HepG2 (cell line): ENCODE measurements around the gene ST8SIA1. TPM values are rescaled to one million over a fixed set of nuclear protein-coding genes. Genes with fewer than 3 reads are reported as not detected.

Source experiments
- ATAC-seq: fragments of 200-7000 bp; cut with Tn5 transposase; 3 replicates; pipeline ENCODE4 v1.9.1; 2020; ENCODE audit warnings: mild to moderate bottlenecking, moderate library complexity
- BruUV-seq: library from RNA; stranded (reverse); fragments of 400-500 nt; replicated peaks from 2 replicates; lab custom pipeline; 2021; lab: Mats Ljungman, UMichigan
- CTCF ChIA-PET: fragments of 300-600 bp; formaldehyde crosslinking; extraction: SDS; loops from one replicate; lab custom pipeline; 2021; ENCODE audit warnings: low total read pairs, inconsistent platforms, low intra/inter-chr PET ratio; lab: Yijun Ruan, JAX
- POLR2A ChIA-PET: fragments of 350-600 bp; sonication (Branson Sonifier 250); formaldehyde crosslinking; loops from one replicate; lab custom pipeline; 2020; ENCODE audit warnings: antibody characterized with exemption, inconsistent platforms; lab: Yijun Ruan, JAX
- DNase-seq: peaks from one replicate; pipeline ENCODE4 v3.0.0-alpha.2; 2015; ENCODE audit warnings: low spot score
- FAIRE-seq: peaks from 3 replicates; lab custom pipeline; 2011; peaks lifted over from hg19 to GRCh38; lab: Jason Lieb, UNC
- H2AFZ ChIP-seq: one replicate; pipeline ENCODE4 v1.6.1; 2011; ENCODE audit warnings: low read length, inconsistent platforms
- H3K27ac ChIP-seq: fragments of 300-600 bp; 3 replicates; pipeline ENCODE4 v1.8.0; 2011; ENCODE audit warnings: mixed run types, mild to moderate bottlenecking, mixed read lengths, low read length, inconsistent platforms; ENCODE audit not compliant: insufficient read depth; ENCODE audit errors: extremely low read length
- H3K27me3 ChIP-seq, 2 experiments: fragments of 200-600 bp in 1 of 2; 2 replicates in 1 of 2; 3 replicates in 1 of 2; pipeline versions ENCODE4 v1.6.0 to v1.8.0; 2011; ENCODE audit warnings: low read length in 2 of 2, mild to moderate bottlenecking in 2 of 2, moderate library complexity in 2 of 2, inconsistent platforms in 1 of 2; ENCODE audit not compliant: insufficient read depth in 2 of 2, control insufficient read depth in 1 of 2
- H3K36me3 ChIP-seq, 2 experiments: fragments of 200-600 bp in 1 of 2; replicated peaks in 1 of 2; 2 replicates in 1 of 2; 3 replicates in 1 of 2; pipeline versions ENCODE4 v1.5.1 to v1.8.0; 2011; ENCODE audit warnings: low read length in 2 of 2, inconsistent platforms in 1 of 2; ENCODE audit not compliant: insufficient read depth in 2 of 2, control insufficient read depth in 1 of 2
- H3K4me1 ChIP-seq: 2 replicates; pipeline ENCODE4 v1.5.1; 2012; ENCODE audit warnings: low read length, inconsistent platforms; ENCODE audit not compliant: insufficient read depth
- H3K4me2 ChIP-seq: 2 replicates; pipeline ENCODE4 v1.6.0; 2011; ENCODE audit warnings: low read depth, low read length, inconsistent platforms
- H3K4me3 ChIP-seq, 3 experiments: fragments of 200-600 bp in 1 of 3; sonication (generic), shearing (Covaris generic) in 1 of 3; replicated peaks in 1 of 3; 2 replicates each; pipeline ENCODE4 v1.5.1; 2011 to 2016; ENCODE audit warnings: low read length in 3 of 3, inconsistent platforms in 2 of 3, low read depth in 2 of 3, mild to moderate bottlenecking in 2 of 3, control low read depth in 1 of 3, mixed read lengths in 1 of 3; ENCODE audit not compliant: insufficient read depth in 1 of 3
- H3K79me2 ChIP-seq: one replicate; pipeline ENCODE4 v1.6.1; 2011; ENCODE audit warnings: low read length, inconsistent platforms; ENCODE audit not compliant: insufficient read depth
- H3K9ac ChIP-seq: 2 replicates; pipeline ENCODE4 v1.6.0; 2011; ENCODE audit warnings: mild to moderate bottlenecking, low read depth, low read length, inconsistent platforms; ENCODE audit not compliant: insufficient read depth
- H3K9me3 ChIP-seq: 2 replicates; pipeline ENCODE4 v1.5.1; 2012; ENCODE audit warnings: mild to moderate bottlenecking, low read length
- H4K20me1 ChIP-seq: 2 replicates; pipeline ENCODE4 v1.6.0; 2011; ENCODE audit warnings: inconsistent platforms, mild to moderate bottlenecking, low read length, moderate library complexity; ENCODE audit not compliant: insufficient read depth
- CBFB ChIP-seq: sonication (generic); formaldehyde crosslinking; IDR thresholded peaks from 2 replicates; pipeline ENCODE4 v1.4.0; 2020; ENCODE audit warnings: missing genetic modification reagents
- CBX1 ChIP-seq: IDR thresholded peaks from one replicate; pipeline ENCODE4 v1.6.1; 2016; ENCODE audit warnings: antibody characterized with exemption, low read depth
- DMAP1 ChIP-seq: IDR thresholded peaks from 2 replicates; pipeline ENCODE4 v1.6.1; 2016
- ELF4 ChIP-seq: sonication (generic); formaldehyde crosslinking; IDR thresholded peaks from 2 replicates; pipeline ENCODE4 v1.5.0; 2020; ENCODE audit warnings: missing genetic modification reagents, mild to moderate bottlenecking, moderate library complexity, borderline replicate concordance
- MAFF ChIP-seq: IDR thresholded peaks from 2 replicates; pipeline ENCODE4 v1.6.1; 2011; ENCODE audit warnings: low read depth, low read length, improper control_type of control experiment
- MAFK ChIP-seq, 2 experiments: IDR thresholded peaks in 1 of 2; conservative IDR thresholded peaks in 1 of 2; 2 replicates each; pipeline ENCODE4 v1.6.1; 2011; ENCODE audit warnings: improper control_type of control experiment in 2 of 2, low read length in 2 of 2
- NCOA2 ChIP-seq: sonication (generic); formaldehyde crosslinking; IDR thresholded peaks from 2 replicates; pipeline ENCODE4 v1.8.0; 2022; ENCODE audit warnings: inconsistent platforms
- POLR2AphosphoS2 ChIP-seq: IDR thresholded peaks from 2 replicates; pipeline ENCODE4 v1.6.1; 2011; ENCODE audit warnings: low read depth, low read length, improper control_type of control experiment
- TRAFD1 ChIP-seq: sonication (generic); formaldehyde crosslinking; IDR thresholded peaks from 2 replicates; pipeline ENCODE4 v1.5.1; 2020; ENCODE audit warnings: missing genetic modification reagents, mild to moderate bottlenecking, borderline replicate concordance
- U2AF2 ChIP-seq: fragments of 200-400 bp; formaldehyde crosslinking; IDR thresholded peaks from 2 replicates; pipeline ENCODE4 v1.6.1; 2017; ENCODE audit warnings: low read depth, mild to moderate bottlenecking, low read length
- ZNF180 ChIP-seq: sonication (generic); formaldehyde crosslinking; IDR thresholded peaks from 2 replicates; pipeline ENCODE4 v1.4.0; 2020; ENCODE audit warnings: low read depth, missing genetic modification reagents, borderline replicate concordance
- ZNF225 ChIP-seq: sonication (generic); formaldehyde crosslinking; IDR thresholded peaks from 2 replicates; pipeline ENCODE4 v1.4.0; 2020; ENCODE audit warnings: mild to moderate bottlenecking, missing genetic modification reagents
- ZNF234 ChIP-seq: sonication (generic); formaldehyde crosslinking; conservative IDR thresholded peaks from 2 replicates; pipeline ENCODE4 v1.5.1; 2020; ENCODE audit warnings: mild to moderate bottlenecking, missing genetic modification reagents
- ZNF501 ChIP-seq: sonication (generic); formaldehyde crosslinking; IDR thresholded peaks from 2 replicates; pipeline ENCODE4 v1.5.1; 2020; ENCODE audit warnings: mild to moderate bottlenecking, moderate library complexity, missing genetic modification reagents
- ZNF766 ChIP-seq: sonication (generic); formaldehyde crosslinking; IDR thresholded peaks from 2 replicates; pipeline ENCODE4 v1.5.0; 2020; ENCODE audit warnings: missing genetic modification reagents, borderline replicate concordance
- WGBS: methylation state at CpG from one replicate; pipeline ENCODE4 v1.1.6; 2017; ENCODE audit warnings: low lambda C conversion rate; 5-methylcytosine and 5-hydroxymethylcytosine counted together
- in situ Hi-C: cut with HindIII; loops from 2 replicates; pipeline ENCODE4 v1.10.0; 2017; ENCODE audit warnings: low pct_unique_long_range_greater_than_20kb; ENCODE audit not compliant: extremely low pct_ligation_motif_present
- intact Hi-C: fragments of 100-400 bp; cut with micrococcal nuclease; formaldehyde crosslinking; loops from one replicate; pipeline ENCODE4 v1.10.0; 2022; ENCODE audit not compliant: unreplicated experiment
- polyA plus RNA-seq, 8 experiments: library from polyadenylated mRNA; depleted of rRNA in 3 of 8; stranded (reverse) in 7 of 8; unstranded in 1 of 8; fragments of >200 nt; fragmentation: Illumina TruSeq in 4 of 8; extraction: Trizol in 4 of 8; gene quantifications; 2 replicates each; pipeline versions ENCODE4 v1.2.1 to v1.2.3, GENCODE V29; 2011 to 2016; ENCODE audit warnings: low read depth in 4 of 8, missing spikeins in 1 of 8, mixed read lengths in 1 of 8; ENCODE audit not compliant: insufficient read depth in 1 of 8
- total RNA-seq, 5 experiments: library from RNA; depleted of rRNA; stranded (reverse); fragments of >200 nt; fragmentation: Illumina TruSeq; extraction: Trizol; gene quantifications; 2 replicates each; pipeline ENCODE4 v1.2.3, GENCODE V29; 2016; ENCODE audit warnings: low read depth in 1 of 5

Gene ST8SIA1
- total and polyA plus RNA-seq, 2 of the 13 experiments (the other 11 are each of a cell fraction or from before 2014, with no cell fraction given) = not detected

GRCh38 chr12:22231836-22232235, 102.7 kb downstream of the ST8SIA1 start (continued):
- TF ChIP-seq NCOA2 (no peak), ZNF225 (no peak), POLR2AphosphoS2 (no peak), DMAP1 (CRISPR knock-in tag) (no peak), TRAFD1 (CRISPR knock-in tag) (no peak), ZNF766 (CRISPR knock-in tag) (no peak), ZNF234 (CRISPR knock-in tag) (no peak), CBFB (CRISPR knock-in tag) (no peak), CBX1 (no peak), U2AF2 (no peak), ZNF501 (CRISPR knock-in tag) (no peak)

- FAIRE-seq (no peak), DNase-seq (no peak), ATAC-seq (no peak)
- no peak overlapping the region for H3K4me3 ChIP-seq
- TF ChIP-seq MAFK (conservative IDR thresholded peaks at IDR 0.05 in 1 of 2, IDR thresholded peaks at IDR 0.05 in 1 of 2; ENCODE audit: low read length in 2 of 2) (peak; percentile 82 to 91; a peak in 3 of 4 replicates), ZNF180 (CRISPR knock-in tag) (no peak), ELF4 (CRISPR knock-in tag) (no peak), MAFF (peak; percentile 83)
- H3K27me3 ChIP-seq = 0 out of 5 replicates have a peak, but pooled peaks cover 0 to 2% of the 10 kb centered on the region in 2 experiments
- no TSS peak for BruUV-seq
- no peak overlapping the region for H2AFZ ChIP-seq
- H3K4me1 ChIP-seq = no peaks in the 10 kb centered on the region
- no peak overlapping the region for H3K27ac ChIP-seq
- in situ Hi-C loops (no loop called here), intact Hi-C loops (no loop called here)
- POLR2A ChIA-PET = no interaction called here
- H3K79me2 ChIP-seq = no peaks in the 10 kb centered on the region
- H3K9ac ChIP-seq = no peak overlapping the region
- no peaks in the 10 kb centered on the region for H4K20me1 ChIP-seq
- H3K36me3 ChIP-seq = no peaks in the 10 kb centered on the region
- no peaks in the 10 kb centered on the region for H3K9me3 ChIP-seq
- CTCF ChIA-PET = no interaction called here
- no peak overlapping the region for H3K4me2 ChIP-seq
- 4% methylated on average over 2 of the region's 2 CpGs for WGBS
Observed at GRCh38 chr12:22231078-22231477, 103.4 kb downstream of the ST8SIA1 start.
